Mucosa of descending colon (tissue), 3 donors: Measurements from ENCODE around the gene PDE6D. TPM values are rescaled to one million over a fixed set of nuclear protein-coding genes. Genes with fewer than 3 reads are reported as not detected.

ENCODE experiments used
- ATAC-seq: fragments of 200-7000 bp; cut with Tn5 transposase; one replicate; pipeline ENCODE4 v1.9.1; 2020; ENCODE audit warnings: mild to moderate bottlenecking, moderate library complexity
- DNase-seq, 3 donors: peaks; one replicate each; pipeline ENCODE4 v3.0.0-alpha.2; 2020
- H3K36me3 ChIP-seq: fragments of 200-600 bp; one replicate; pipeline ENCODE4 v1.8.0; 2021; ENCODE audit warnings: low read depth, mild to moderate bottlenecking
- H3K4me1 ChIP-seq: fragments of 200-600 bp; one replicate; pipeline ENCODE4 v1.8.0; 2021; ENCODE audit warnings: low read depth, mild to moderate bottlenecking
- H3K4me3 ChIP-seq: fragments of 200-600 bp; one replicate; pipeline ENCODE4 v1.8.0; 2021; ENCODE audit warnings: mild to moderate bottlenecking
- H3K9me3 ChIP-seq: fragments of 200-600 bp; one replicate; pipeline ENCODE4 v1.8.0; 2021; ENCODE audit warnings: mild to moderate bottlenecking
- intact Hi-C, 2 donors: fragments of 100-400 bp; cut with DNase I in 1 of 2; cut with micrococcal nuclease in 1 of 2; formaldehyde crosslinking; loops; one replicate each; pipeline versions ENCODE4 v1.11.0 to v1.11.1; 2022; cut with DNase I, micrococcal nuclease
- total RNA-seq, 3 donors: library from RNA; stranded (reverse); fragmentation: NEBNext Ultra II Directional in 2 of 3; extraction: Animal tissue kit (Norgen Biotek cat#: 25700) in 2 of 3; gene quantifications; one replicate each; pipeline versions ENCODE4 v1.2.1 to v1.2.4, GENCODE V29; 2021 to 2023
- TF ChIP-seq, protein P1 (sequence below): fragments of 200-600 bp; IDR thresholded peaks from one replicate; pipeline ENCODE4 v1.8.0; 2022; ENCODE audit warnings: antibody characterized with exemption, mild to moderate bottlenecking
- donor health status: DM: no; HTN: no; CAD: no; lungs with moderate emphysema.
- donor health status: DM: no; HTN: no; CAD: no.
- donor health status: DM: no; HTN: yes; CAD: no.

The PDE6D gene
- total RNA-seq, 3 donors from 2014 or later: 17.6 to 21.8 (median 18.6) TPM

DNA sequence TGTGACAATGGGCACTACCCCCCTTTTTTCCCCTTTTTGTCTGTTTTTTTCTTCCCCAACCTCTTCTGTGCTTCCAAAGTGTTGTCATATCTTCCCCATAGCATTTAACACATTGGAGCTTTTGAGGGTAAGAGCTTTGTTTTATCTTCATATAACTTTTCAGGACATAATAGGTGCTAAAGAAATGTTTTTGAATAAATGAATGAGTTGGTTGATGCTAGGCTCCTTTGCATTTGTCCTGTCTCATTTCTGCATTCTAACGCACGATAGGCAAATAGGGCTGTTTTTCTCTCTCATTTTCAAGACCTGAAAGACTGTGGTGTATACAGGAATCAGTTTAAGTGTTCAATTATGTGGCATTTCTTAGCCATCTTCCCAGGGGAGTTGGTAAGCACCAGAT lies 4.3 kb upstream of the PDE6D start:
- no peaks in the 10 kb centered on the region for H3K36me3 ChIP-seq
- H3K9me3 ChIP-seq: no peaks in the 10 kb centered on the region
- no peak overlapping the region for H3K4me3 ChIP-seq
- DNase-seq (no peak), ATAC-seq (no peak)
- intact Hi-C loops: no loop called here
- H3K4me1 ChIP-seq: peaks cover 33% of the 10 kb centered on the region
- TF ChIP-seq, protein P1, sequence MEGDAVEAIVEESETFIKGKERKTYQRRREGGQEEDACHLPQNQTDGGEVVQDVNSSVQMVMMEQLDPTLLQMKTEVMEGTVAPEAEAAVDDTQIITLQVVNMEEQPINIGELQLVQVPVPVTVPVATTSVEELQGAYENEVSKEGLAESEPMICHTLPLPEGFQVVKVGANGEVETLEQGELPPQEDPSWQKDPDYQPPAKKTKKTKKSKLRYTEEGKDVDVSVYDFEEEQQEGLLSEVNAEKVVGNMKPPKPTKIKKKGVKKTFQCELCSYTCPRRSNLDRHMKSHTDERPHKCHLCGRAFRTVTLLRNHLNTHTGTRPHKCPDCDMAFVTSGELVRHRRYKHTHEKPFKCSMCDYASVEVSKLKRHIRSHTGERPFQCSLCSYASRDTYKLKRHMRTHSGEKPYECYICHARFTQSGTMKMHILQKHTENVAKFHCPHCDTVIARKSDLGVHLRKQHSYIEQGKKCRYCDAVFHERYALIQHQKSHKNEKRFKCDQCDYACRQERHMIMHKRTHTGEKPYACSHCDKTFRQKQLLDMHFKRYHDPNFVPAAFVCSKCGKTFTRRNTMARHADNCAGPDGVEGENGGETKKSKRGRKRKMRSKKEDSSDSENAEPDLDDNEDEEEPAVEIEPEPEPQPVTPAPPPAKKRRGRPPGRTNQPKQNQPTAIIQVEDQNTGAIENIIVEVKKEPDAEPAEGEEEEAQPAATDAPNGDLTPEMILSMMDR: no peak

DNA sequence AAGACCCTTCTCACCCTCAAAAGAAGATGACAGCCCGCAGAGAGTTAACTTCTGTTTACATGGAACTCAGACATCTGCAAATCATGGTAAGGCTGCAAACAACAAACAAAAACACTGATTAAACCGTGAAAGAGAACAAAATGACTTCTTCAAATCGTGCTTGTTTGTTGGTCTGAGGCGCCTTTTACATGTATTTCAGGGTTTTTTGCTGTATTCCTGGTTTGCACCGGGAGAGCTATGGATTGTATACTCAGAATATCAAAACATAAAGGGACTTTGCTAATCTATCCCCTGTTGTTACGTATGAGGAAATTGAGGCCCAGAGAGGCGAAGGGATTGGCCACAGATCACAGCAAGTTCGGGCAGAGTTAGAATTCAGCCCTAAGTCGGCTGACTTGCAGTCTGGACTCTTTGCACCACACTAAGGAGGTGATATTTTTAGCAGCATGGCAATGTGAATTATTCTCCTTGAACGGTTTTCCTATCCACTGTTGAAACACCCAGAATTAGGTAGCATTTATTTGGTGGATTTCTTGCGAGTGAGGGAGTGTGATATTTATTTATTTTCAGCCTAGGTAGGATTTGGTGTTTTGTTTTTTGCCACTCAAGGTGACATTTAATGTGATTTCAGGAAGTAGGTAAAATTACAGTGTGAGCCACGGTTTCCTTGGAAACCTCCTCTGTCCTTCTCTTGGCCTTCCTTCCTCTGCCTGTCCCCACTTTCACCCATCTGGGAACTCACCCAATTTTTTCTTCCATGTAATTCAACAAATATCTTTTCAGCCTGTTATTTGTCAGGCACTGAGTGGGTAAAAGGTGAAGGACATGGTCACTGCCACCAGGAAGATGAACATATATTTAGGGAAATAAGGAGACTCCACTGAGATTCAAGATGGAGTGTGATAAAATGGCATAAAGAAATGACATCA lies 980 bp upstream of the PDE6D start:
- peak; percentile 39 for ATAC-seq
- peaks cover 34% of the 10 kb centered on the region for H3K4me1 ChIP-seq
- intact Hi-C loops: no loop called here

DNA sequence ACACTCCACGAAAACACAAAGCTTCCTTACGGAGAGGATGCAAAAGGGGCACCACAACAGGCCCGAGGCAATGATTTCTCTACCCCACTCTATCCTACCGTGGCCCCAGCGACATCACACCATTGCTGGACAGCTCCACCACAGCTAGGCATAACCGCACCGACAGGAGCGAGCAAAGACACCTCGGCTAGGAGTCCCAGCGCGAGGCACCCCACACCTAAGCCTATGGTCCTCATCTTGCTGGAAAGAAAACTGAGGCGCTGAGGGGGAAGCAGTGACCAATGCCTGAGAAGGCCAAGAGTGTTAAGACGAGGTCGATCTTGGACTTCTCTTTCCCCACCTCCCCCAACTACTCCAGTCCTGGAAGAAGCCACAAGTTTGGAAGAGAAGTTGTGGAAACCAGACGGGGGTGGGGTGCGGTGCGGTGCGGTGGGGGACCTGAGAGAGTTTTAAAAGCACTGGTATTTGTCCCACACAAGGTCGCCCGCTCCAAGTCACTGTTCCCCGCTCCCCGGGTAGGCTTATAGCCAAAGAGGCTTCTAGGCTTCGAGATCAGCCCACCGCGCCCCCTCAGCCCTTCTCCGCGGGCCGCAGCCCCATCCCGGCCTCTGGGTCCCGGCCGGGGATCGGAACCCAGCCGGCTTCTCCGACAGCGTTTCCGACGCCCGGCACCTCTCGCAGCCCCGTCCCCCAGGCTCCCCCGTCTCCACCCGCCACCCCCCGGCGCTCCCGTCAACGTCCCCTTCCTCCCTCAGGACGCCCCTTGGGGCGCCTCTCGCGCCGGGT lies 766 bp downstream of the PDE6D start:
- TF ChIP-seq, protein P1: no peak
- intact Hi-C loops: no loop called here

More for the DNA sequence above, 980 bp upstream of the PDE6D start:
- Histone ChIP-seq H3K9me3 (no peaks in the 10 kb centered on the region), H3K4me3 (peak overlapping the region; percentile 84), H3K36me3 (no peaks in the 10 kb centered on the region)
- peak in 1 of 3 donors; percentile 58 for DNase-seq
- TF ChIP-seq, protein P1: no peak

DNA sequence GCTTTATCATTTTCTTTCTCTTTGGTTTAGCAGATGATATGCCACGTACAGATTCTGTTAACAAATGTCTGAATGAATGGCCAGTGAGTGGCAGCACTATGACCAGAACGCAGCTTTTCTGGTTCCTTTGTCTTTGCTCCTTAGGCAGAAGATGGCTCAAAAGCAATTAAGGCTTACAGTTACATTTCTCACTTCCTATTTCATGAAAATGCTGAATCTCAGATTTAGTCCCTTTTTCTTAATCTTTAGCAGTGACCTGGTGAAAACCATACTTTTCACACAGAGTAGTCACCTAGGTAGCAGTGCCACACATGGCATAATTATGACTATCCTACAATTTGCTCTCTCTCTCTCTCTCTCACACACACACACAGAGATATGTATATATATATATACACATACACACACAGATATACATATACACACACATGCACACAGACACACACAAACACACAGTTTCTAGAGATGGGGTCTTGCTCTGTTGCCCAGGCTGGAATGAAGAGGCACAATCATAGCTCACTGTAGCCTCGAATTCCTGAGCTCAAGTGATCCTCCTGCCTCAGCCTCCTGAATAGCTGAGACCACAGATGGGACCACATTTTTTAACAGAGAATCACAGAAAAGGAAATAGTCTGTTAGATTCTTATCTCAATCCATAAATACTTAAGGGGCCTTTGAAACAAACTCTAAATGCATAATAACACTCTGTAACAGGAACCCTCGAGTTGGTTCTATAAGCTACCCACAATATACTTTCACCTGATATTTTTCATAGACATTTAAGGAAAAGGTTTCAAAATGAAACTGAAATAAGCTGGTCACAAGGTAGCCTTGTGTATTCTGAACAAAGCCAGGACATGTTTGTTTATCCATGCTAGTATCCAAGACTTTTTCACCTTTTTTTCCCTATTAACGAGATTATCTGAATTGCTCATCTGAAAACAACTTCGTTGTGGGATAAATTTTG lies 11.6 kb downstream of the PDE6D start:
- no peak for DNase-seq
- intact Hi-C loops: no loop called here
- TF ChIP-seq, protein P1: no peak
- ATAC-seq: no peak
- Histone ChIP-seq H3K36me3 (no peaks in the 10 kb centered on the region), H3K4me1 (no peaks in the 10 kb centered on the region), H3K4me3 (no peak overlapping the region), H3K9me3 (no peaks in the 10 kb centered on the region)

More for the DNA sequence above, 766 bp downstream of the PDE6D start:
- Histone ChIP-seq H3K4me3 (peak overlapping the region; percentile 84), H3K4me1 (peaks cover 25% of the 10 kb centered on the region), H3K9me3 (no peaks in the 10 kb centered on the region), H3K36me3 (no peaks in the 10 kb centered on the region)
- no peak for ATAC-seq
- DNase-seq: peak in 2 of 3 donors; percentile 25 to 36

DNA sequence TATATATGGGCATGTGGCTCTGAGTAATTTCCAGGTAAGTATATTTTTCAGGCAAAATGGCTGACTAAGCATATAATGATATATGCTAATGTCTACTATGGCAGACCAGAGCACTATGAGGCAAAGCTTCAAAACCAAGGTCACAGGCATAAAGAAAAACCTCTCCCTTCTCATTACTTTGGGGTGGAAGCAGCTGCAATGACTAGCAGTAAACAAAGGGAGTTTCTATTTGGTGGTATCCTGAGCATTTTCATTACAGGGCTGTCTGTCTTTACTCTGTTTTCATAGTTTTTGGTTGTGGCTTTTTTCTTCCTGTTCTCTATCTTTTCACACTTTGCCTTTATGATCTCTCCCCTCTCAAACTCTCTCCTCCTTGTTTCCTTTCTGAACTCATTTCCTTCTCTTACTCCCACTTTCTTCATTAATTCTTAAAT lies 15.6 kb downstream of the PDE6D start:
- Histone ChIP-seq H3K9me3 (no peaks in the 10 kb centered on the region), H3K4me3 (no peak overlapping the region), H3K36me3 (no peaks in the 10 kb centered on the region), H3K4me1 (no peaks in the 10 kb centered on the region)
- TF ChIP-seq, protein P1: no peak
- intact Hi-C loops: no loop called here
- no peak for ATAC-seq
- no peak for DNase-seq
